ENCODE measurements around the gene PSMB7. TPM values are rescaled to one million over a fixed set of nuclear protein-coding genes. Genes with fewer than 3 reads are reported as not detected.

Gene PSMB7
- total RNA-seq, 2 donors from 2014 or later, result 120 to 126 TPM

DNA sequence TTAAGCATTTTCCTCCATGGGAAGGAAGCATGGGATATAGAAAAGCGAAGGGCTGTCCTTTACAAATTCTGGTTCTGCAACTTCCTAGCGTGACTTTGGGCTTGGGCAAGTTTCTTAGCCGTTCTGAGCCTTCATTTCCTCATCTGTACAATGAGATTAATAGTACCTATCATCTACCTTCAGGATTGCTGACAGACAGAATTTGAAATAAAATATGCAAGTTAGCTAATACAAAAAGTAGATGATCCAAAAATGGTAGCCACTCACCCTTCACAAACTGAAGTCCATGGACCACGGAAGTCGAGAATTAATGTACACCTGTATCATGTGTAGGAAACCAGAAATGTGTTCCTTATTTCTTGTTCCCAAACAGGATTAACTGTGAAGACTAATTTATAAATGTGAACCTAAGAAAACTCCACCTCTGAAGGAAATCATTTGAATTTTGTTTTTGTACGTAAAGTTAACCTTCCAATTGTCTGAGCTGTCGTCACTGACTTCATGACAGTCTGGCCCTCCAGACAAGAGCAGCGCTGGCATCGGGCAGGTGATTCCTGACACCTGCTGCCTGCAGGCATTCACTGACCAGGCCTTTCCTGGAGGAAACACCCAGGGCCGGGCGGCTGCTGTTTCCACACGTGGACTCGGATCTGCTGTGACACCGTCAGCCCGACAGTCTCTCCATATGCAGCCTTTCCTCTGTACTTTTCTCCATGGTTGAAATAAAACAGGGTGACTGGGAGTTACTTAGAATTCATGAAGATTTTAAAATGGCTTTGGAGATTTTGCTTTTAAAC lies 63.4 kb downstream of the PSMB7 start:
- no peaks in the 10 kb centered on the region for H3K27me3 Mint-ChIP-seq (ENCODE audit: low read depth)
- H3K4me3 Mint-ChIP-seq, result no peak overlapping the region
- H3K36me3 Mint-ChIP-seq (ENCODE audit: insufficient read depth in 2 of 2), result peaks cover 0 to 6% of the 10 kb centered on the region in 2 donors
- ATAC-seq (replicated peaks in 1 of 2) (no peak), DNase-seq (no peak)
- H3K27ac Mint-ChIP-seq, result no peak overlapping the region
- H3K9me3 Mint-ChIP-seq, result no peaks in the 10 kb centered on the region
- H3K4me1 Mint-ChIP-seq (ENCODE audit: low read depth), result no peaks in the 10 kb centered on the region

DNA sequence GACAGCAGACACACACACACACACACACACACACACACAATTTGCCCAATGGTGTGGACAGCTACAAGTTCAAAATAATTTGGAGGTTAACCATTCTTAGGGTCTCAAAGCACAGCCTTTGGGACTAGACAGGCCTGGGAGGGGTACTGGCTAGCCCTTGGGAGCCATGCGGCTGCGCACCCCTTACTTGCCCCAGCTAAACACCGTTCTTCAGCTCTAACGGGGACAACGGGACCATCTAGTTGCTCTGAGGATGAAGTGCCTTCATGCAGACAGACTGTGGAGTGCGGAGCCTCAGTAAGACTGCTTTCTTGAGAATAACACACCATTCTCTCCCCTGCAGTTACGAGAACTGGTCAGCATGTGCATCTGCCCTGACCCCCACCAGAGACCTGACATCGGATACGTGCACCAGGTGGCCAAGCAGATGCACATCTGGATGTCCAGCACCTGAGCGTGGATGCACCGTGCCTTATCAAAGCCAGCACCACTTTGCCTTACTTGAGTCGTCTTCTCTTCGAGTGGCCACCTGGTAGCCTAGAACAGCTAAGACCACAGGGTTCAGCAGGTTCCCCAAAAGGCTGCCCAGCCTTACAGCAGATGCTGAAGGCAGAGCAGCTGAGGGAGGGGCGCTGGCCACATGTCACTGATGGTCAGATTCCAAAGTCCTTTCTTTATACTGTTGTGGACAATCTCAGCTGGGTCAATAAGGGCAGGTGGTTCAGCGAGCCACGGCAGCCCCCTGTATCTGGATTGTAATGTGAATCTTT lies 64.6 kb downstream of the PSMB7 start:
- DNase-seq (no peak), ATAC-seq (replicated peaks in 1 of 2) (no peak)
- H3K36me3 Mint-ChIP-seq (ENCODE audit: insufficient read depth in 2 of 2), result peaks cover 0 to 6% of the 10 kb centered on the region in 2 donors
- no peaks in the 10 kb centered on the region for H3K9me3 Mint-ChIP-seq
- H3K4me3 Mint-ChIP-seq, result no peak overlapping the region
- H3K27me3 Mint-ChIP-seq (ENCODE audit: low read depth), result no peaks in the 10 kb centered on the region
- H3K27ac Mint-ChIP-seq, result no peak overlapping the region
- no peaks in the 10 kb centered on the region for H3K4me1 Mint-ChIP-seq (ENCODE audit: low read depth)

DNA sequence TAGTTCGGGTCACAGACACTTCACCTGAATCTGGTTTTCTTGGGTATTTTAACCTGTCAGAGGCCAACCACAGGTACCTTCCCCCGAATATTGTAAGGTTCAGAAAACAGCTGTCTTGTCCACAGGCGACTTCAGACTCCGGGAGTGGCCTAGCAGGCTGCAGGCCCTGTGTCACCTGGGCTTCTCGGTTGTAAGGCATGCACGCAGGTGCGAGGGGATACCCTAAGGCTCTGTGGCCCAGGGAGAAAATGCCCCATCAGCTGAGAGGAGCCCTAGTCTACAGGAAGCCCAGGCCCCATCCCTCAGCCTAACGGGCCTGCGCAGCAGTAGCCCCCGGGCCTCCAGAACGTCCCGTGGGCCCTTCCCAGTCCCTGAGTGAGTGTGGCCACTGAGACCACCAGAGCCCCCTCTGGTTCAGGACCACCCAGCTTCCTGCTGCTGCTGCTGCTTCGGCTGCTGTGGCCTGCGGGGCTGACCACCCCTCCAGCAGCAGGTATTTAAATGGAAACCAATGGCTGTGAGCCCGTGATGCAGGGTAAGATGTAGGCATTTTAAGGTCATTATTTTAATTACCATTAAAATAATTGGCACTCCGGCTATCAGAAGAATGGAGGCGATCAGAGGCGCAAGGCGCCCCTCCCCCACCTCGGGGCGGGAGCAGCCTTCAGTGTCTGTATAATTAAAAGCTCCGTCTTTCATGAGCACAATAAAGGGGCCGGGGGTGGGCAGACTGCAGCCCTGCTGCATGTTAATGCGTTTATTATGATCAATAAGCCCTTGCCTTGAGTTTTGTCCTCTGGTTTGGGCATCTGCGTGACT lies 65.4 kb downstream of the PSMB7 start:
- H3K27ac Mint-ChIP-seq, result no peak overlapping the region

DNA sequence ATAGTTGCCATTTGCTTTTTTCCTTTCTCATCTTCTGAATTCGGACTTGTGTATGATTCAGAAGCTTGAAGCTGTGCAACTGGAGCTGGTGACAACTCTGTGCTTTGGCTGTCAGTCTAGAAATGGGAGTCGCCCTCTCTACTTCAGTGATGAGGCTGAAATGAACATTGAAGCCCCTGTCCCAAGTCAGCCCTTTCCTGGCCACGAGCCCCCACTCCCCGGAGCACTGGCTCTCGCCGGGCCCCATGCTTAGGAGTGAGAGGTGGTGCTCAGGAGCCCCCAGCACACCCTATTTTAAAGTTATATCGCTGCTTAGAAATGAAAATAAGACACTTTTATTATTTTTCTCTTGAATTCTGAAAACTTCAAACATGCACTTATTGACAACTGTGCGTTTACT lies 66.0 kb downstream of the PSMB7 start:
- Mint-ChIP-seq H3K4me3 (no peak overlapping the region), H3K27ac (no peak overlapping the region), H3K36me3 (ENCODE audit: insufficient read depth in 2 of 2) (peaks cover 0 to 6% of the 10 kb centered on the region in 2 donors), H3K27me3 (ENCODE audit: low read depth) (no peaks in the 10 kb centered on the region), H3K9me3 (no peaks in the 10 kb centered on the region), H3K4me1 (ENCODE audit: low read depth) (no peaks in the 10 kb centered on the region)
- ATAC-seq (replicated peaks in 1 of 2), result no peak
- no peak for DNase-seq

More for the DNA sequence above, 65.4 kb downstream of the PSMB7 start:
- no peak for ATAC-seq (replicated peaks in 1 of 2)
- Mint-ChIP-seq H3K4me1 (ENCODE audit: low read depth) (no peaks in the 10 kb centered on the region), H3K36me3 (ENCODE audit: insufficient read depth in 2 of 2) (peaks cover 0 to 6% of the 10 kb centered on the region in 2 donors), H3K9me3 (no peaks in the 10 kb centered on the region), H3K4me3 (no peak overlapping the region), H3K27me3 (ENCODE audit: low read depth) (no peaks in the 10 kb centered on the region)
- DNase-seq, result no peak

- no peak for ATAC-seq (replicated peaks in 1 of 2)
- Mint-ChIP-seq H3K27ac (no peak overlapping the region), H3K4me1 (ENCODE audit: low read depth) (no peaks in the 10 kb centered on the region), H3K36me3 (ENCODE audit: insufficient read depth in 2 of 2) (peaks cover 0 to 6% of the 10 kb centered on the region in 2 donors), H3K4me3 (no peak overlapping the region), H3K27me3 (ENCODE audit: low read depth) (no peaks in the 10 kb centered on the region), H3K9me3 (no peaks in the 10 kb centered on the region)
- DNase-seq, result no peak
These were observed 66.4 kb downstream of the PSMB7 start for GRCh38 chr9:124348831-124349230.

DNA sequence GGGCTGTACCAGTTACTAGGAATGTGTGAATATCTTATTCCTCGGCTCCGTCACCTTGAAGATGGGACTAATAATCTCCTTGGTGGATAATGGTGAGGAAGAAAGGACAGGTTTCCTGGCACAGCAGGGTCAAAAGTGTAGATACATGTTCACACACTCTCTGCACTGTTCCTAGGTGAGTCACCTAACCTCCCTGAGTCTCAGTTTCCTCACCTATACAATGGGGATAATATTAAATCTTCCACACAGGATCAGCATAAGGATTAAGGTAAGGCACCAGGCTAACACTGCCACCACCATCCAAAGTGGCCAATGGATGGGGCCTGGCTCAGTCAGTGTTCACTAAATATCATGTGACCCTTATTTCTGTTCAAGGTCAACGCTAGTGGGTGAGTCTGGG lies 66.9 kb downstream of the PSMB7 start:
- Mint-ChIP-seq H3K27ac (no peak overlapping the region), H3K9me3 (no peaks in the 10 kb centered on the region), H3K36me3 (ENCODE audit: insufficient read depth in 2 of 2) (peaks cover 0 to 6% of the 10 kb centered on the region in 2 donors), H3K4me3 (no peak overlapping the region), H3K4me1 (ENCODE audit: low read depth) (no peaks in the 10 kb centered on the region), H3K27me3 (ENCODE audit: low read depth) (no peaks in the 10 kb centered on the region)
- DNase-seq, result no peak
- ATAC-seq (replicated peaks in 1 of 2), result no peak

GRCh38 chr9:124347968-124348358 lies 67.3 kb downstream of the PSMB7 start:
- ATAC-seq (replicated peaks in 1 of 2), result no peak
- Mint-ChIP-seq H3K4me3 (no peak overlapping the region), H3K36me3 (ENCODE audit: insufficient read depth in 2 of 2) (peaks cover 0 to 6% of the 10 kb centered on the region in 2 donors)

GRCh38 chr9:124347206-124347967 lies 67.9 kb downstream of the PSMB7 start:
- DNase-seq, result no peak
- H3K36me3 Mint-ChIP-seq (ENCODE audit: insufficient read depth in 2 of 2), result peaks cover 0 to 2% of the 10 kb centered on the region in 2 donors
- no peak overlapping the region for H3K4me3 Mint-ChIP-seq
- no peaks in the 10 kb centered on the region for H3K27me3 Mint-ChIP-seq (ENCODE audit: low read depth)
- no peaks in the 10 kb centered on the region for H3K4me1 Mint-ChIP-seq (ENCODE audit: low read depth)
- ATAC-seq (replicated peaks in 1 of 2), result no peak
- no peak overlapping the region for H3K27ac Mint-ChIP-seq
- no peaks in the 10 kb centered on the region for H3K9me3 Mint-ChIP-seq

More at GRCh38 chr9:124347968-124348358, 67.3 kb downstream of the PSMB7 start:
- no peaks in the 10 kb centered on the region for H3K9me3 Mint-ChIP-seq
- no peaks in the 10 kb centered on the region for H3K27me3 Mint-ChIP-seq (ENCODE audit: low read depth)
- DNase-seq, result no peak
- no peaks in the 10 kb centered on the region for H3K4me1 Mint-ChIP-seq (ENCODE audit: low read depth)
- H3K27ac Mint-ChIP-seq, result no peak overlapping the region

GRCh38 chr9:124346347-124347163 lies 68.7 kb downstream of the PSMB7 start:
- DNase-seq, result no peak
- peaks cover 0 to 2% of the 10 kb centered on the region in 2 donors for H3K36me3 Mint-ChIP-seq (ENCODE audit: insufficient read depth in 2 of 2)
- no peak for ATAC-seq (replicated peaks in 1 of 2)
- H3K27me3 Mint-ChIP-seq (ENCODE audit: low read depth), result no peaks in the 10 kb centered on the region
- no peak overlapping the region for H3K27ac Mint-ChIP-seq
- H3K4me3 Mint-ChIP-seq, result no peak overlapping the region
- no peaks in the 10 kb centered on the region for H3K9me3 Mint-ChIP-seq
- no peaks in the 10 kb centered on the region for H3K4me1 Mint-ChIP-seq (ENCODE audit: low read depth)

DNA sequence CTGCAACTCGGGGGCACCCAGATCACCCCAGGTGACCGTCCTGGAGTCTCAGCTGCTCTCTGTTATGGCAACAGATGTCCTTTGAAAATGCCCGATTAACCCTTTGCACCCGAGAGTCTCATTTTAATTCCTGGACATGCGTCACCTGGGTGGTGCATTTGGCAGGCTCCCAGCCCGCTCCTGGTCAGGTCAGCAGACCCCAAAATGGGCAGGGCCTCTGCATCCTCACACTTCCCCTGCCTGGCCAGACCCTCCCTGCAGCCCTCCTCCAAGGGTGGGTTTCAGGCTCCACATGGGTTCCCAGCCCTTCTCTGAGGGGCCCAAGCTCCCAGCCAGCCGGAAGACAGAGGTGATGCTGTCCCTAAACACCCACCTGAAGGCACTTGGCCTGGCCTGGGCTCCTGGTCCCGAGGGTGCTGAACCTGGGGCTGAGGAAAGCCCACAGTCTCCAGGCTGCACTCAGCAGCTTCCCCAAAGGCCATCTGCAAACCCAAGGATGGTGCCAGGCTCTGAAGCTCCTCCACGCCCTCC lies 69.4 kb downstream of the PSMB7 start:
- H3K4me3 Mint-ChIP-seq, result no peak overlapping the region
- H3K27me3 Mint-ChIP-seq (ENCODE audit: low read depth), result no peaks in the 10 kb centered on the region
- H3K36me3 Mint-ChIP-seq (ENCODE audit: insufficient read depth in 2 of 2), result no peaks in the 10 kb centered on the region
- H3K27ac Mint-ChIP-seq, result no peak overlapping the region
- no peaks in the 10 kb centered on the region for H3K9me3 Mint-ChIP-seq
- ATAC-seq (replicated peaks in 1 of 2) (no peak), DNase-seq (no peak)
- H3K4me1 Mint-ChIP-seq (ENCODE audit: low read depth), result no peaks in the 10 kb centered on the region

DNA sequence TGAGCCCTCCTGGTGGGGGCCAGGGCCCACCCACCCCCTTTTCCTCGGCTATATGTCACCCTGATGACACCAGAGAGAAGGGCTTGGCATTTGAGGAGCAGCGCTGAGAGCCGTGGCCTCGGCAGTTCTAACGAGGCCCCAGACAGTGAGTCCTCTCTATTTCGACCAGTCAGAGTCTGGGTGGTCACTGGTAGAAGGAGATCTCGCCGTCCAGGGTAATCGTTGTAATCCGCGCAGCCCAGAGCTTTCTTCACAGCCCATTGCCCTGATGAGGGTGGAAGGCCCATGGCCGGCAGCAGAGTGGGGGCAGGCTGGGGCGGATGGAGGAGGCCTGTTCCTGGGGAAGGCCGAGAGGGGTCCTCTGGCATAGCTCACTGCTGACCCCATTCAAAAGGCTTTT lies 70.2 kb downstream of the PSMB7 start:
- Mint-ChIP-seq H3K9me3 (no peaks in the 10 kb centered on the region), H3K4me1 (ENCODE audit: low read depth) (no peaks in the 10 kb centered on the region), H3K36me3 (ENCODE audit: insufficient read depth in 2 of 2) (no peaks in the 10 kb centered on the region), H3K4me3 (no peak overlapping the region), H3K27me3 (ENCODE audit: low read depth) (no peaks in the 10 kb centered on the region), H3K27ac (no peak overlapping the region)
- ATAC-seq (replicated peaks in 1 of 2) (no peak), DNase-seq (no peak)

All from activated T-cell treated with anti-CD3 and anti-CD28 coated beads, Interleukin-2, amount 50 U/mL, for 72 hours (primary cell).